PC-9 (cell line): ENCODE measurements around the gene ZGRF1. TPM values are rescaled to one million over a fixed set of nuclear protein-coding genes. Genes with fewer than 3 reads are reported as not detected.

Experiments used
- BruUV-seq: library from RNA; stranded (reverse); fragments of 400-500 nt; replicated peaks from 2 replicates; lab custom pipeline; 2021; lab: Mats Ljungman, UMichigan
- CTCF ChIA-PET: fragments of 300-600 bp; sonication (Branson Sonifier 250); formaldehyde crosslinking; loops from one replicate; lab custom pipeline; 2022; ENCODE audit warnings: antibody characterized with exemption; lab: Charles Lee
- POLR2A ChIA-PET: fragments of 300-600 bp; sonication (Branson Sonifier 250); formaldehyde crosslinking; loops from one replicate; lab custom pipeline; 2022; ENCODE audit warnings: antibody characterized with exemption; ENCODE audit not compliant: unreplicated experiment; lab: Charles Lee
- DNase-seq, 2 experiments: peaks; one replicate each; pipeline versions ENCODE4 v3.0.0 to v3.0.0-alpha.2; 2015 to 2022; ENCODE audit warnings: mixed read lengths in 1 of 2
- H2AFZ ChIP-seq: fragments of 200-600 bp; sonication (generic); 2 replicates; pipeline ENCODE4 v1.8.1; 2017; ENCODE audit warnings: antibody characterized with exemption
- H3F3A ChIP-seq: fragments of 200-600 bp; sonication (generic); 2 replicates; pipeline ENCODE4 v1.8.1; 2017; ENCODE audit warnings: antibody characterized with exemption, mild to moderate bottlenecking, low read depth; ENCODE audit not compliant: insufficient read depth
- H3K27ac ChIP-seq: fragments of 200-600 bp; sonication (generic); 2 replicates; pipeline ENCODE4 v1.6.1; 2016; ENCODE audit warnings: mixed run types
- H3K27me3 ChIP-seq: fragments of 200-600 bp; sonication (generic); 2 replicates; pipeline ENCODE4 v1.6.1; 2016; ENCODE audit warnings: low read depth, mixed run types; ENCODE audit not compliant: insufficient read depth
- H3K36me3 ChIP-seq: fragments of 200-600 bp; sonication (generic); 2 replicates; pipeline ENCODE4 v1.6.1; 2016; ENCODE audit warnings: low read depth, mixed run types
- H3K4me1 ChIP-seq: fragments of 200-600 bp; sonication (generic); replicated peaks from 2 replicates; pipeline ENCODE4 v1.6.1; 2016; ENCODE audit warnings: mixed run types; ENCODE audit not compliant: insufficient read depth
- H3K4me2 ChIP-seq: fragments of 200-600 bp; sonication (generic); 2 replicates; pipeline ENCODE4 v1.6.1; 2017; ENCODE audit warnings: mixed run types
- H3K4me3 ChIP-seq: fragments of 200-600 bp; sonication (generic); 2 replicates; pipeline ENCODE4 v1.6.1; 2016; ENCODE audit warnings: mixed run types
- H3K79me2 ChIP-seq: fragments of 200-600 bp; sonication (generic); 2 replicates; pipeline ENCODE4 v1.6.1; 2017; ENCODE audit warnings: low read depth, mixed run types
- H3K9me2 ChIP-seq: fragments of 200-600 bp; sonication (generic); 2 replicates; pipeline ENCODE4 v1.8.1; 2017; ENCODE audit warnings: mild to moderate bottlenecking; ENCODE audit not compliant: insufficient read depth
- H3K9me3 ChIP-seq: fragments of 200-600 bp; sonication (generic); 2 replicates; pipeline ENCODE4 v1.8.1; 2016; ENCODE audit warnings: low read depth; ENCODE audit not compliant: insufficient read depth
- H4K20me1 ChIP-seq: fragments of 200-600 bp; sonication (generic); 2 replicates; pipeline ENCODE4 v1.8.1; 2017; ENCODE audit not compliant: insufficient read depth
- CTCF ChIP-seq: fragments of 200-600 bp; sonication (generic); conservative IDR thresholded peaks from 2 replicates; pipeline ENCODE4 v1.6.1; 2017; ENCODE audit warnings: mixed run types, antibody characterized with exemption, mild to moderate bottlenecking, moderate library complexity
- EZH2 ChIP-seq: fragments of 200-600 bp; sonication (generic); IDR thresholded peaks from 2 replicates; pipeline ENCODE4 v1.8.0; 2017; ENCODE audit warnings: antibody characterized with exemption, low read depth
- intact Hi-C: fragments of 100-400 bp; cut with micrococcal nuclease; formaldehyde crosslinking; loops from one replicate; pipeline ENCODE4 v1.10.0; 2022; ENCODE audit not compliant: unreplicated experiment
- total RNA-seq: library from RNA; stranded (reverse); gene quantifications from 2 replicates; pipeline ENCODE4 v1.2.3, GENCODE V29; 2021

ZGRF1 gene
- total RNA-seq, 1 experiment from 2014 or later: 17.3 TPM

GRCh38 chr4:112550728-112551127 is 86.0 kb downstream of the ZGRF1 start:
- H3K4me3 ChIP-seq: no peak overlapping the region
- no peaks in the 10 kb centered on the region for H4K20me1 ChIP-seq
- ChIA-PET POLR2A (interaction anchor here (0.7 kb wide), 1 partner anchor 48 kb away, joined by 6 read pairs; no protein-coding TSS in a partner anchor), CTCF (no interaction called here)
- H2AFZ ChIP-seq: no peak overlapping the region
- TF ChIP-seq CTCF (no peak), EZH2 (no peak)
- no peaks in the 10 kb centered on the region for H3K9me3 ChIP-seq
- no peak overlapping the region for H3K27ac ChIP-seq
- H3K4me2 ChIP-seq: no peak overlapping the region
- no peaks in the 10 kb centered on the region for H3K79me2 ChIP-seq
- no peaks in the 10 kb centered on the region for H3K27me3 ChIP-seq
- intact Hi-C loops: no loop called here
- no peak for DNase-seq
- H3F3A ChIP-seq: no peaks in the 10 kb centered on the region
- no TSS peak for BruUV-seq
- no peaks in the 10 kb centered on the region for H3K4me1 ChIP-seq
- no peaks in the 10 kb centered on the region for H3K9me2 ChIP-seq
- 0 out of 2 replicates have a peak, but pooled peaks cover 3% of the 10 kb centered on the region for H3K36me3 ChIP-seq

- DNase-seq: no peak
- Histone ChIP-seq H4K20me1 (no peaks in the 10 kb centered on the region), H3K79me2 (no peaks in the 10 kb centered on the region), H3K27me3 (no peaks in the 10 kb centered on the region), H3K9me3 (no peaks in the 10 kb centered on the region), H3K4me2 (no peak overlapping the region), H2AFZ (no peak overlapping the region), H3K4me3 (no peak overlapping the region), H3F3A (no peaks in the 10 kb centered on the region), H3K36me3 (0 out of 2 replicates have a peak, but pooled peaks cover 3% of the 10 kb centered on the region), H3K4me1 (no peaks in the 10 kb centered on the region), H3K9me2 (no peaks in the 10 kb centered on the region), H3K27ac (no peak overlapping the region)
- no TSS peak for BruUV-seq
- TF ChIP-seq EZH2 (no peak), CTCF (no peak)
- intact Hi-C loops: no loop called here
- ChIA-PET POLR2A (no interaction called here), CTCF (no interaction called here)
Measured at GRCh38 chr4:112546476-112546875, 90.2 kb downstream of the ZGRF1 start.

- no peak overlapping the region for H3K4me3 ChIP-seq
- no peaks in the 10 kb centered on the region for H4K20me1 ChIP-seq
- no peak overlapping the region for H3K27ac ChIP-seq
- CTCF ChIA-PET: no interaction called here
- no peak for DNase-seq
- POLR2A ChIA-PET: interaction anchor here (0.5 kb wide), 1 partner anchor 13 kb away, joined by 3 read pairs; no protein-coding TSS in a partner anchor
- H3K27me3 ChIP-seq: no peaks in the 10 kb centered on the region
- TF ChIP-seq EZH2: no peak
- no peak for TF ChIP-seq CTCF
- H3K9me3 ChIP-seq: no peaks in the 10 kb centered on the region
- no peaks in the 10 kb centered on the region for H3K9me2 ChIP-seq
- intact Hi-C loops: no loop called here
- no peaks in the 10 kb centered on the region for H3K79me2 ChIP-seq
- 0 out of 2 replicates have a peak, but pooled peaks cover 3% of the 10 kb centered on the region for H3K36me3 ChIP-seq
- no peaks in the 10 kb centered on the region for H3F3A ChIP-seq
- H3K4me1 ChIP-seq: no peaks in the 10 kb centered on the region
- BruUV-seq: no TSS peak
- H2AFZ ChIP-seq: no peak overlapping the region
- H3K4me2 ChIP-seq: no peak overlapping the region
Measured at GRCh38 chr4:112545346-112545745, 91.4 kb downstream of the ZGRF1 start.
